Endothelial cell of umbilical vein (primary cell): ENCODE results near the gene CUX1. TPM values are rescaled to one million over a fixed set of nuclear protein-coding genes. Genes with fewer than 3 reads are reported as not detected.

ENCODE experiments used
- BruUV-seq: library from RNA; stranded (reverse); fragments of 400-500 nt; replicated peaks from 2 replicates; lab custom pipeline; 2021; lab: Mats Ljungman, UMichigan
- CTCF ChIA-PET: fragments of 300-600, 350-600 bp; sonication (Branson Sonifier 250); formaldehyde crosslinking; loops from one replicate; lab custom pipeline; 2021; ENCODE audit warnings: antibody characterized with exemption, inconsistent platforms; lab: Charles Lee
- POLR2A ChIA-PET: fragments of 300-600, 350-600 bp; sonication (Branson Sonifier 250); formaldehyde crosslinking; loops from one replicate; lab custom pipeline; 2021; ENCODE audit warnings: antibody characterized with exemption, inconsistent platforms; lab: Charles Lee
- DNase-seq: peaks from one replicate; pipeline ENCODE4 v3.0.0-alpha.2; 2011; ENCODE audit warnings: low read depth, low spot score
- FAIRE-seq: peaks from 2 replicates; lab custom pipeline; 2011; peaks lifted over from hg19 to GRCh38; lab: Jason Lieb, UNC
- H2AFZ ChIP-seq: 2 replicates; pipeline ENCODE4 v1.6.0; 2012; ENCODE audit warnings: low read depth, low read length, control low read depth, inconsistent platforms
- H3K27ac ChIP-seq: 2 replicates; pipeline ENCODE4 v1.5.1; 2011; ENCODE audit warnings: low read depth, mild to moderate bottlenecking, control low read depth, low read length, moderate library complexity; ENCODE audit not compliant: insufficient read depth
- H3K27me3 ChIP-seq, 2 experiments: 2 replicates each; pipeline versions ENCODE4 v1.6.0 to v1.6.1; 2011; ENCODE audit warnings: low read length in 2 of 2, mixed read lengths in 1 of 2; ENCODE audit not compliant: control insufficient read depth in 2 of 2, insufficient read depth in 2 of 2
- H3K36me3 ChIP-seq, 2 experiments: 2 replicates in 1 of 2; 3 replicates in 1 of 2; pipeline ENCODE4 v1.5.1; 2011; ENCODE audit warnings: low read length in 2 of 2, mild to moderate bottlenecking in 1 of 2, moderate library complexity in 1 of 2; ENCODE audit not compliant: control insufficient read depth in 2 of 2, insufficient read depth in 2 of 2; ENCODE audit errors: extremely low read depth in 1 of 2
- H3K4me1 ChIP-seq: 3 replicates; pipeline ENCODE4 v1.5.1; 2011; ENCODE audit warnings: mild to moderate bottlenecking, low read length; ENCODE audit not compliant: control insufficient read depth, insufficient read depth; ENCODE audit errors: extremely low read depth
- H3K4me2 ChIP-seq: 2 replicates; pipeline ENCODE4 v1.6.1; 2011; ENCODE audit warnings: low read length, control low read depth, mixed read lengths; ENCODE audit not compliant: insufficient read depth
- H3K4me3 ChIP-seq, 3 experiments: fragments of 200-600 bp in 1 of 3; sonication (generic), shearing (Covaris generic) in 1 of 3; replicated peaks in 1 of 3; 2 replicates each; pipeline ENCODE4 v1.5.1; 2011 to 2016; ENCODE audit warnings: control low read depth in 3 of 3, low read length in 3 of 3, mild to moderate bottlenecking in 2 of 3, inconsistent platforms in 1 of 3, low read depth in 1 of 3, moderate library complexity in 1 of 3; ENCODE audit not compliant: insufficient read depth in 1 of 3
- H3K79me2 ChIP-seq: 2 replicates; pipeline ENCODE4 v1.6.0; 2012; ENCODE audit warnings: low read length, inconsistent platforms; ENCODE audit not compliant: control insufficient read depth, insufficient read depth
- H3K9ac ChIP-seq: replicated peaks from 2 replicates; pipeline ENCODE3; 2011; ENCODE audit warnings: low read length, control low read depth; ENCODE audit not compliant: insufficient read depth; ENCODE audit errors: extremely low read depth
- H3K9me1 ChIP-seq: replicated peaks from 3 replicates; pipeline ENCODE4 v1.6.0; 2011; ENCODE audit warnings: mild to moderate bottlenecking, low read length; ENCODE audit not compliant: control insufficient read depth, insufficient read depth; ENCODE audit errors: extremely low read depth
- H3K9me3 ChIP-seq: replicated peaks from 2 replicates; pipeline ENCODE4 v1.5.1; 2012; ENCODE audit warnings: low read length, inconsistent platforms; ENCODE audit not compliant: control insufficient read depth, insufficient read depth
- H4K20me1 ChIP-seq: replicated peaks from 2 replicates; pipeline ENCODE3; 2011; ENCODE audit warnings: mild to moderate bottlenecking, low read length; ENCODE audit not compliant: control insufficient read depth, insufficient read depth; ENCODE audit errors: extremely low read depth
- CTCF ChIP-seq, 2 donors: IDR thresholded peaks; 1 replicate in 1 of 2; 2 replicates in 1 of 2; pipeline ENCODE4 v1.5.1; 2011; ENCODE audit warnings: low read length in 2 of 2, mild to moderate bottlenecking in 2 of 2, moderate library complexity in 2 of 2, control low read depth in 1 of 2, inconsistent platforms in 1 of 2, low read depth in 1 of 2; ENCODE audit not compliant: insufficient read depth in 1 of 2; ENCODE audit errors: extremely low read depth in 1 of 2
- EZH2 ChIP-seq: IDR thresholded peaks from 2 replicates; pipeline ENCODE4 v1.6.1; 2012; ENCODE audit warnings: borderline replicate concordance, low read depth, mild to moderate bottlenecking, moderate library complexity, low read length, inconsistent platforms; ENCODE audit not compliant: severe bottlenecking
- FOS ChIP-seq: IDR thresholded peaks from 2 replicates; pipeline ENCODE4 v1.6.1; 2011; ENCODE audit warnings: mild to moderate bottlenecking, low read length, moderate library complexity, borderline replicate concordance; ENCODE audit not compliant: insufficient read depth
- GATA2 ChIP-seq: IDR thresholded peaks from 2 replicates; pipeline ENCODE4 v1.7.0; 2011; ENCODE audit warnings: low read depth, mild to moderate bottlenecking, moderate library complexity, mixed read lengths, low read length; ENCODE audit not compliant: insufficient read length, insufficient read depth
- JUN ChIP-seq: IDR thresholded peaks from 2 replicates; pipeline ENCODE4 v1.6.1; 2011; ENCODE audit warnings: borderline replicate concordance, low read depth; ENCODE audit not compliant: insufficient read length, insufficient read depth
- MYC ChIP-seq: IDR thresholded peaks from one replicate; pipeline ENCODE4 v1.6.1; 2011; ENCODE audit warnings: mild to moderate bottlenecking, low read depth, low read length
- POLR2A ChIP-seq: IDR thresholded peaks from 2 replicates; pipeline ENCODE4 v1.6.1; 2012; ENCODE audit warnings: low read depth, mild to moderate bottlenecking, control low read depth, low read length
- POLR2AphosphoS5 ChIP-seq: IDR thresholded peaks from 2 replicates; pipeline ENCODE4 v1.6.1; 2012; ENCODE audit warnings: low read depth, mild to moderate bottlenecking, control low read depth, low read length, moderate library complexity; ENCODE audit not compliant: insufficient read depth
- dilution Hi-C: fragments of 300-500 bp; cut with MboI; formaldehyde crosslinking; loops from one replicate; pipeline ENCODE4 v1.15.0; 2019; ENCODE audit warnings: low sequenced_read_pairs; ENCODE audit not compliant: extremely low pct_ligation_motif_present
- intact Hi-C: fragments of 100-400 bp; cut with micrococcal nuclease; formaldehyde crosslinking; loops from one replicate; pipeline ENCODE4 v1.10.0; 2022
- polyA plus RNA-seq, 4 experiments: library from polyadenylated mRNA; depleted of rRNA in 3 of 4; stranded (reverse) in 3 of 4; unstranded in 1 of 4; fragments of >200 nt; gene quantifications; 2 replicates each; pipeline versions ENCODE4 v1.2.1 to v1.2.3, GENCODE V29; 2011 to 2012; ENCODE audit warnings: missing spikeins in 1 of 4
- total RNA-seq: library from RNA; stranded (reverse); gene quantifications from 2 replicates; pipeline ENCODE4 v1.2.3, GENCODE V29; 2021
- TF ChIP-seq, protein P1 (sequence below): IDR thresholded peaks from 2 replicates; pipeline ENCODE4 v1.6.1; 2011; ENCODE audit not compliant: insufficient read depth, insufficient read length

Gene CUX1
- total and polyA plus RNA-seq, 2 donors (not counting 3 experiments of a cell fraction or from before 2014, with no cell fraction given), result 13.8 to 49.8 TPM

DNA sequence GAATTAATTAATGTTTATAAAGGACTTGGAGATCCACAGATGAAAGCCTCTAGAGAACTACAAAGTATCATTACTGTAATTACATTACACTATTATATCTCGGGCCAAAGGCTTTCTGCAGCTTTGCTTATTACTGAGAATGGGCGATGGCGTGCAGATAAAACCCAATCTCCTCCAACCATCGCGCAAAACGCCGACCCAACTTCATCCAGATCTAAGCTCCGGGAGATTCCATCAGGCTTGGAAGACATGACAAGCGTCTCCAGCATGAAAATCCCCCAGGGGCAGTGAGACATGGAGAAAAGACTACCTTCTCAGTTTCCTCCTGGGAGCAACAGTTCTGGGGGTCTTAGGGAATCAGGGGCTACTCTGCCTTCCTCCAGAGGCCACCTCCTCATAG, 42.2 kb upstream of the CUX1 start:
- no peaks in the 10 kb centered on the region for H3K4me1 ChIP-seq
- DNase-seq, result no peak
- FAIRE-seq, result no peak
- POLR2A ChIA-PET, result no interaction called here
- H4K20me1 ChIP-seq, result no peaks in the 10 kb centered on the region
- no peak overlapping the region for H3K4me3 ChIP-seq
- no peak overlapping the region for H3K27ac ChIP-seq
- no peaks in the 10 kb centered on the region for H3K79me2 ChIP-seq
- no peak overlapping the region for H3K9ac ChIP-seq
- no peak overlapping the region for H2AFZ ChIP-seq
- CTCF ChIA-PET, result interaction anchor here (1.1 kb wide), 1 partner anchor 23 kb away, joined by 3 read pairs; no protein-coding TSS in a partner anchor
- no peak overlapping the region for H3K4me2 ChIP-seq
- no peaks in the 10 kb centered on the region for H3K27me3 ChIP-seq
- H3K36me3 ChIP-seq, result no peaks in the 10 kb centered on the region
- TF ChIP-seq CTCF (IDR thresholded peaks at IDR 0.05; ENCODE audit: extremely low read depth in 1 of 2, insufficient read depth in 1 of 2, low read depth in 1 of 2, low read length in 2 of 2), result no peak
- TF ChIP-seq POLR2A, result no peak
- TF ChIP-seq, protein P1, sequence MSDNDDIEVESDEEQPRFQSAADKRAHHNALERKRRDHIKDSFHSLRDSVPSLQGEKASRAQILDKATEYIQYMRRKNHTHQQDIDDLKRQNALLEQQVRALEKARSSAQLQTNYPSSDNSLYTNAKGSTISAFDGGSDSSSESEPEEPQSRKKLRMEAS, result no peak
- no peak for TF ChIP-seq JUN
- TF ChIP-seq MYC, result no peak
- no peak for TF ChIP-seq FOS
- TF ChIP-seq GATA2, result no peak
- no peak for TF ChIP-seq EZH2
- TF ChIP-seq POLR2AphosphoS5, result no peak
- BruUV-seq, result no TSS peak
- dilution Hi-C loops, result no loop called here
- intact Hi-C loops, result no loop called here
- H3K9me1 ChIP-seq, result no peaks in the 10 kb centered on the region
- H3K9me3 ChIP-seq, result no peaks in the 10 kb centered on the region
